Measurements from ENCODE around the gene GPD2.
"Not testable (repeated sequence)": the region's sequence is repeated elsewhere in the genome, so short reads cannot be mapped to it uniquely, and the experiment has no call there.

GPD2 gene

GRCh38 chr2:156590085-156590739 lies 154.0 kb downstream of the GPD2 start:
- DNase-seq (ENCODE audit: low spot score), result no peak

- DNase-seq (ENCODE audit: low spot score), result no peak
Measured at GRCh38 chr2:156592809-156593593, 156.8 kb downstream of the GPD2 start.

- DNase-seq (ENCODE audit: low spot score), result no peak
Measured at GRCh38 chr2:156593594-156593921, 157.4 kb downstream of the GPD2 start.

- no peak for DNase-seq (ENCODE audit: low spot score)
Measured at GRCh38 chr2:156598563-156598962, 162.4 kb downstream of the GPD2 start.

- DNase-seq (ENCODE audit: low spot score), result no peak
Measured at GRCh38 chr2:156600196-156600595, 164.0 kb downstream of the GPD2 start.

GRCh38 chr2:156601855-156602551 lies 165.8 kb downstream of the GPD2 start:
- DNase-seq (ENCODE audit: low spot score), result no peak

GRCh38 chr2:156602552-156602933 lies 166.4 kb downstream of the GPD2 start:
- no peak for DNase-seq (ENCODE audit: low spot score)

GRCh38 chr2:156615836-156616322 lies 179.7 kb downstream of the GPD2 start:
- DNase-seq (ENCODE audit: low spot score), result no peak

GRCh38 chr2:156618071-156618470 lies 181.9 kb downstream of the GPD2 start:
- DNase-seq (ENCODE audit: low spot score), result not testable (repeated sequence)

- DNase-seq (ENCODE audit: low spot score), result no peak
Measured at GRCh38 chr2:156619021-156619539, 182.9 kb downstream of the GPD2 start.

- DNase-seq (ENCODE audit: low spot score), result no peak
Measured at GRCh38 chr2:156622491-156622890, 186.3 kb downstream of the GPD2 start.

- no peak for DNase-seq (ENCODE audit: low spot score)
Measured at GRCh38 chr2:156625360-156626170, 189.4 kb downstream of the GPD2 start.

- no peak for DNase-seq (ENCODE audit: low spot score)
Measured at GRCh38 chr2:156626931-156627330, 190.8 kb downstream of the GPD2 start.

- DNase-seq (ENCODE audit: low spot score), result no peak
Measured at GRCh38 chr2:156630579-156631337, 194.6 kb downstream of the GPD2 start.

- no peak for DNase-seq (ENCODE audit: low spot score)
Measured at GRCh38 chr2:156635646-156636045, 199.5 kb downstream of the GPD2 start.

Measured in hepatic stellate cell (primary cell).